ENCODE results near the gene PHF21B. TPM values are rescaled to one million over a fixed set of nuclear protein-coding genes. Genes with fewer than 3 reads are reported as not detected.

PHF21B gene
- polyA plus RNA-seq, result 0.16 TPM in 1 of 3 replicates, not detected in the others
- not detected for polyA plus RNA-seq (2011; ENCODE audit: low read depth)
- polyA plus RNA-seq (2011; cell fraction: cytosol; rRNA removed), result not detected in 2 replicates
- not detected in 2 replicates for polyA plus RNA-seq (2011; cell fraction: nucleus; rRNA removed)
- not detected in 2 replicates for polyA plus RNA-seq (2012; ENCODE audit: low replicate concordance)
- polyA minus RNA-seq, result not detected in 3 replicates
- polyA minus RNA-seq (2011; cell fraction: cytosol; rRNA and poly(A)+ RNA removed), result not detected
- not detected in 2 replicates for polyA minus RNA-seq (2011; cell fraction: nucleus; rRNA and poly(A)+ RNA removed)

DNA sequence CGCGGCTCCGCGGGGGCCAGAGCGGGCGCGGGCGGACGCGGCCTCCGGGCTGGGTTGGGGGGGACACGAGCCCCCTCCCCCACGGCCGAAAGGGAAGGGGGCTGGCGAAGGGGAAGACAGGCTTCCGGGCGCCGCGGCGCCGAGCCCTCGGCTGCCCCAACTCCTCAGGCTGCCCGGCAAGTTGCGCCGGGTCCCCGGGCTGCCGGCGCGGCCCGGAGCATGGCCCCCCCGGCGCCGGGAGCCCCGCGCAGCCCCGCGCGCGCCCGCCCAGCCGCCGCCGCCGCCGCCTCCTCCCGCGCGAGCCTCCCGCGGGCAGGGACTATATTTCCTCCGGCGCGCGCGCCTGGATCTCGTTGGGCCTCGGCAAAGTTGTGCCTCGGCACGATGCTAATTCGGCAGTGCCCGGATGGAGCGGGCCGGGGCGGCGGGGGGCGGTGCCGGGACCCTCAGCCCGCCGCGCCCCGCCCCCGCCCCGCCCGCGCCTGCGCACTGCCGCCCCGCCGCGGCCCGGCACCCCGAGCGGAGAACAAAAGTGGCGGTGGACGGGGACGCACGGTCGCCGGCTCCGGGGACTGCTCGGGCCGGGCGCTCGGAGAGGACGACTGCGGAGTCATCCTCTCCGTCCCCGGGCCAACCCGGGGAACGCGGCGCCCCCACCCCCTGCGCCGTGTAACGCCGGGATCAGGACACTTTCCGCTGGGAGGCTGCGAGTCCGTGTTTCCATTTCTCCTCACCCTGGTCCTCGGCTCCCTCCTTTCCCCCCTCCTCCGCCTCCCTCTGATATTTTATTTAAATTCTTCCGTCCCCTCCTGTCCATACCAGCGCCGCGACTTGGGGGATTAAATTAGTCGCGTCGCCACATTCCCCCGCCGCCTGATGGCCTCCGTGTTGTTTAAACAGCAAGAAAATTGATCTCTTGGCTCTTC lies at the start of gene PHF21B:
Gene PHF21B, minus strand, starts transcription at position 400 of the 926 bp plus-strand sequence. CDS start 456 bp downstream, outside the sequence.
- no peak within 1 kb of the TSS for H3K27ac ChIP-seq (ENCODE audit: control insufficient read depth, insufficient read depth, low read length)
- H3K9ac ChIP-seq (ENCODE audit: control insufficient read depth, extremely low read depth, insufficient read depth, low read length), result peak within 1 kb of the TSS; percentile 47
- peak within 1 kb of the TSS; percentile 74 for H2AFZ ChIP-seq (ENCODE audit: control insufficient read depth, low read length)
- H3K4me2 ChIP-seq (ENCODE audit: control insufficient read depth, extremely low read depth, insufficient read depth, low read depth, low read length), result peak within 1 kb of the TSS; percentile 82
- no peak for DNase-seq (ENCODE audit: low read depth, low spot score)
- no peak for FAIRE-seq
- no peaks in the 10 kb centered on the region for H3K36me3 ChIP-seq (ENCODE audit: control insufficient read depth in 2 of 2, extremely low read depth in 1 of 2, insufficient read depth in 2 of 2, low read length in 2 of 2)
- H4K20me1 ChIP-seq (ENCODE audit: control insufficient read depth, extremely low read depth, insufficient read depth, low read length), result no peaks in the 10 kb centered on the region
- peaks cover 6% of the 10 kb centered on the region for H3K4me1 ChIP-seq (ENCODE audit: control insufficient read depth, extremely low read depth, insufficient read depth, low read length)
- peak within 1 kb of the TSS; percentile 46 to 70 (median 59) for H3K4me3 ChIP-seq (ENCODE audit: control insufficient read depth in 2 of 3, extremely low read depth in 1 of 3, insufficient read depth in 2 of 3, low read depth in 1 of 3, low read length in 3 of 3)
- no peaks in the 10 kb centered on the region for H3K9me3 ChIP-seq (ENCODE audit: control insufficient read depth, low read depth, low read length)
- H3K9me1 ChIP-seq (ENCODE audit: control insufficient read depth, extremely low read depth, insufficient read depth, low read length), result no peaks in the 10 kb centered on the region
- H3K27me3 ChIP-seq (ENCODE audit: control insufficient read depth, extremely low read depth, insufficient read depth, low read length), result peaks cover 80% of the 10 kb centered on the region
- dilution Hi-C loops (cut with MboI; ENCODE audit: extremely low pct_ligation_motif_present, low sequenced_read_pairs), result no loop called here
- no peaks in the 10 kb centered on the region for H3K79me2 ChIP-seq (ENCODE audit: control insufficient read depth, insufficient read depth, low read length)
- TF ChIP-seq, protein P1, sequence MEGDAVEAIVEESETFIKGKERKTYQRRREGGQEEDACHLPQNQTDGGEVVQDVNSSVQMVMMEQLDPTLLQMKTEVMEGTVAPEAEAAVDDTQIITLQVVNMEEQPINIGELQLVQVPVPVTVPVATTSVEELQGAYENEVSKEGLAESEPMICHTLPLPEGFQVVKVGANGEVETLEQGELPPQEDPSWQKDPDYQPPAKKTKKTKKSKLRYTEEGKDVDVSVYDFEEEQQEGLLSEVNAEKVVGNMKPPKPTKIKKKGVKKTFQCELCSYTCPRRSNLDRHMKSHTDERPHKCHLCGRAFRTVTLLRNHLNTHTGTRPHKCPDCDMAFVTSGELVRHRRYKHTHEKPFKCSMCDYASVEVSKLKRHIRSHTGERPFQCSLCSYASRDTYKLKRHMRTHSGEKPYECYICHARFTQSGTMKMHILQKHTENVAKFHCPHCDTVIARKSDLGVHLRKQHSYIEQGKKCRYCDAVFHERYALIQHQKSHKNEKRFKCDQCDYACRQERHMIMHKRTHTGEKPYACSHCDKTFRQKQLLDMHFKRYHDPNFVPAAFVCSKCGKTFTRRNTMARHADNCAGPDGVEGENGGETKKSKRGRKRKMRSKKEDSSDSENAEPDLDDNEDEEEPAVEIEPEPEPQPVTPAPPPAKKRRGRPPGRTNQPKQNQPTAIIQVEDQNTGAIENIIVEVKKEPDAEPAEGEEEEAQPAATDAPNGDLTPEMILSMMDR (optimal IDR thresholded peaks at IDR 0.05 in 1 of 3, IDR thresholded peaks at IDR 0.05 in 1 of 3, conservative IDR thresholded peaks at IDR 0.05 in 1 of 3; ENCODE audit: extremely low read depth in 1 of 3, insufficient read depth in 2 of 3, low read length in 3 of 3), result no peak
- TF ChIP-seq EZH2 (IDR thresholded peaks at IDR 0.05; ENCODE audit: low read length), result peak; percentile 50

DNA sequence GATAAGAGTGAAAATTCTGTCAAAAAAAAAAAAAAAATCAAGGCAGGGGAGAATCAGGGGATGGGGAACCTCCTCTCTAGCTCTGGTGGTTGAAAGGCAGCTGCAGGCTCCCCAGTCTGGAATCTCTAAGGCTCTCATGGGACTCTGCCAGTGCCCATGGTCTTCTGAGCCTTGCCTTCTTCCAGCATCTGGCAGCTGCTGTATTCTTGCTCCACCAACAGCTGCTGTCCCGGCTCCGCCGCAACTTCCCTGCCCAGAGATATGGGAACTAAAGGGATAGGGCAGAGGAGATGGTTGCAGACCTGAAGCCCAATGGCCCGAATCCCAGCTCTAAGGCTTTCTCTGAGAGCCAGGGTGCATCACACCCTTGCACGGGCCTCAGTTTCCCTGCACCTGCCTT lies 49.5 kb upstream of the PHF21B start:
- no peaks in the 10 kb centered on the region for H3K27me3 ChIP-seq (ENCODE audit: control insufficient read depth, extremely low read depth, insufficient read depth, low read length)
- H3K4me2 ChIP-seq (ENCODE audit: control insufficient read depth, extremely low read depth, insufficient read depth, low read depth, low read length), result no peak overlapping the region
- no peak overlapping the region for H2AFZ ChIP-seq (ENCODE audit: control insufficient read depth, low read length)
- no peaks in the 10 kb centered on the region for H3K36me3 ChIP-seq (ENCODE audit: control insufficient read depth in 2 of 2, extremely low read depth in 1 of 2, insufficient read depth in 2 of 2, low read length in 2 of 2)
- TF ChIP-seq, protein P1 (optimal IDR thresholded peaks at IDR 0.05 in 1 of 3, IDR thresholded peaks at IDR 0.05 in 1 of 3, conservative IDR thresholded peaks at IDR 0.05 in 1 of 3; ENCODE audit: extremely low read depth in 1 of 3, insufficient read depth in 2 of 3, low read length in 3 of 3), result no peak
- TF ChIP-seq EZH2 (IDR thresholded peaks at IDR 0.05; ENCODE audit: low read length), result no peak
- FAIRE-seq (no peak), DNase-seq (ENCODE audit: low read depth, low spot score) (no peak)
- H4K20me1 ChIP-seq (ENCODE audit: control insufficient read depth, extremely low read depth, insufficient read depth, low read length), result no peaks in the 10 kb centered on the region
- H3K79me2 ChIP-seq (ENCODE audit: control insufficient read depth, insufficient read depth, low read length), result no peaks in the 10 kb centered on the region
- no peak overlapping the region for H3K4me3 ChIP-seq (ENCODE audit: control insufficient read depth in 2 of 3, extremely low read depth in 1 of 3, insufficient read depth in 2 of 3, low read depth in 1 of 3, low read length in 3 of 3)
- peaks cover 4% of the 10 kb centered on the region for H3K4me1 ChIP-seq (ENCODE audit: control insufficient read depth, extremely low read depth, insufficient read depth, low read length)
- H3K9me1 ChIP-seq (ENCODE audit: control insufficient read depth, extremely low read depth, insufficient read depth, low read length), result no peaks in the 10 kb centered on the region
- dilution Hi-C loops (cut with MboI; ENCODE audit: extremely low pct_ligation_motif_present, low sequenced_read_pairs), result no loop called here
- H3K9ac ChIP-seq (ENCODE audit: control insufficient read depth, extremely low read depth, insufficient read depth, low read length), result no peak overlapping the region
- H3K27ac ChIP-seq (ENCODE audit: control insufficient read depth, insufficient read depth, low read length), result no peak overlapping the region
- no peaks in the 10 kb centered on the region for H3K9me3 ChIP-seq (ENCODE audit: control insufficient read depth, low read depth, low read length)

Data from keratinocyte (primary cell).